Subcutaneous adipose tissue (tissue), 4 donors: Measurements from ENCODE around the gene KRT86. TPM values are rescaled to one million over a fixed set of nuclear protein-coding genes. Genes with fewer than 3 reads are reported as not detected.

Source experiments
- CTCF ChIP-seq: fragments of 450-650 bp; IDR thresholded peaks from one replicate; pipeline ENCODE4 v1.5.1; 2016; ENCODE audit warnings: low read depth, mild to moderate bottlenecking, control low read depth, antibody characterized with exemption, moderate library complexity
- total RNA-seq, 4 donors: library from RNA; depleted of rRNA; stranded (reverse); fragments of >200 nt; gene quantifications; one replicate each; pipeline ENCODE4 v1.1.0, GENCODE V29; 2016

Gene KRT86
- total RNA-seq, 4 donors from 2014 or later: 0.34 TPM; not detected in 3

DNA sequence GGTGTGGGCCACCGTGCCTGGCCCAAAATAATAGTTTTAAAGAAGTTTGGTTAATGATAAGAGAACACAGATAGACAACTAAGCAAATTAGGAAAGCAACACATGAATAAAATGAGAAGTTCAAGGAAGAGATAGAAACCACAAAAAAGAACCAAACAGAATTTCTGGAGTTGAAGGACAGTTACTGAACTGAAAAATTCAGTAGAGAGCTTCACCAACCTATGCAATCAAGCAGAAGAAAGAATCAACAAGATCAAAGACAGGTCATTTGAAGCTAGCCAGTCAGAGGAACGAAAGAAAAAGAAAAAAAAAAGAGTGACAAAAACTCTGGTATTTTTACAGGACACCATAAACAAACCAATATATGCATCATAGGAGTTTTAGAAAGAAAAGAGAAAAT lies 62.2 kb downstream of the KRT86 start:
- TF ChIP-seq CTCF: no peak

DNA sequence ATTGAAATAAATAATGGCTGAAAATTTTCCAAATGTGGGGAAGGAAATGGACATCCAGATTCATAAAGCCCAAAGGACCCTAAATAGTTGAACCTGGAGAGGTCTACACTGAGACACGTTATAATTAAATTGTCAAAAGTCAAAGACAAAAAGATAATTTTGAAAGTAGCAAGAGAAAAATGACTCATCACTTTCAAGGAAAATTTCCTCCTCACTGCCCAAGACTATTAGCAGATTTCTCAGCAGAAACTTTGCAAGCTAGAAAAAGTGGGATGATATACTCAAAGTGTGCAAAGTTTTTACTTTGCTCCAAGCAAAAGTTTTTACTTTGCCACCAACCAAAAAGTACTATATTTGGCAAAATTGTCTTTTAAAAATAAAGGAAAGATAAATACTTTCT lies 62.6 kb downstream of the KRT86 start:
- no peak for TF ChIP-seq CTCF

DNA sequence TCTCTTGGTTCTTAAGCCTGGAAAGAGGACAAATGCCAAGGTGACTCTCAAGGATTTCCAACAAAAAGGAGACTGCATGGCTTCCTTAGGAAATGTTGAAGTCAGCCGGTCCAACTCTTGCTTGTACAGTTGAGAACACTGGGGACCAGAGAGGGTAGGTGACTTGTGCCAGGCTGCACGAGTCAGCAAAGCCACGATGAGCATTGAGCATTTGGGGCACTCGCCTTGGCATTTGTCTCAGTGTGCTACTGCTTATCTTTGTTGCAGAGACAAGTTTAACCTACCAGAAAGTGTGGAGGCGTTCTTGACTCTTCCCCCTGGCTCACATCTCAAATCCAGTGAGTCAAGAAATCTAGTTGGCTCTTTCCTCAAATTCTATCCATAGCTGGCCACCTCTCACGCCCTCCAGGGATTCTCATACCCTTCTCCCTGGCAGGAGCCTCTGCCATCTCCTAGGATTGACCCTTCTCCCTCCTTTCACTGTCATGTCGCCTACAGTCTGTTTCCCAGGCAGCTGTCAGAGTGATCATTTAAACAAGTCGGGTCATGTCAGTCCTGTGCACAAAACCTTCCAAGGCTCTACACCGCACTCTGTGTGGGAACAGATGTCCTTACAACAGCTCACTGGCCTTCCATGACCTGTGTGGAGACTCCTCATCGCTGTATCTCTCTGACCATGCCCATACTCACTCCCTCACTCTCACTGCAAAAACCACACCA lies 64.0 kb downstream of the KRT86 start:
- TF ChIP-seq CTCF: no peak

DNA sequence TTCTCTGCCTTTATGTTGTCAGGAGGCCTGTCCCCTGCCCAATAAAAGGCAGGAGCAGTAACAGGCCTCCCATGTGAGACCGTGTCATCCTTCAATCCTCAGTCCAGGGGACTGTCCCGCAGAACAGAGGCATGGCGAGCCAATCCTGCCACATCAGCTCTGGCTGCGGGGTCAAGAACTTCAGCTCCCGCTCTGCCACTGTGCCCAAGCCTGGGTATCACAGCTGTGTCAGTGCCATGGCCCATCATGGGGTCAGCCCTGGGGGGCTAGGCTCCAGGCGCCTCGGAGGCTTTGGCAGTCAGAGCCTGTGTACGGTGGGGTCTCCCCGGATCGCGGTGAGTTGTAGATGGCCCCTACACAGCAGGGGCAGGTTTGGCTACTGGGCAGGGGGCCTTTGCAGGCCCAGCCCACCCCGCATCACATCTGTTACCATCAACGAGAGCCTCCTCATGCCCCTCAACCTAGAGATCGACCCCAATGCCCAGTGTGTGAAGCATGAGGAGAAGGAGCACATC lies 66.7 kb downstream of the KRT86 start:
- no peak for TF ChIP-seq CTCF

GRCh38 chr12:52342781-52343490 lies 68.5 kb downstream of the KRT86 start:
- no peak for TF ChIP-seq CTCF

- no peak for TF ChIP-seq CTCF
Measured at GRCh38 chr12:52343550-52343949, 69.1 kb downstream of the KRT86 start.

- TF ChIP-seq CTCF: no peak
Measured at GRCh38 chr12:52344111-52344510, 69.7 kb downstream of the KRT86 start.
